ENCODE results near the gene SLC25A17.

- TF ChIP-seq CTCF (optimal IDR thresholded peaks at IDR 0.05 in 1 of 3, IDR thresholded peaks at IDR 0.05 in 1 of 3, conservative IDR thresholded peaks at IDR 0.05 in 1 of 3; ENCODE audit: extremely low read depth in 1 of 3, insufficient read depth in 2 of 3, low read length in 3 of 3): no peak
- TF ChIP-seq EZH2 (IDR thresholded peaks at IDR 0.05; ENCODE audit: low read length): no peak
Measured at GRCh38 chr22:40751250-40751649, 67.9 kb downstream of the SLC25A17 start.
